Measurements from ENCODE around the gene KRTAP5-8. TPM values are rescaled to one million over a fixed set of nuclear protein-coding genes. Genes with fewer than 3 reads are reported as not detected.

Gene KRTAP5-8
- total RNA-seq, 1 donor from 2014 or later, result not detected

GRCh38 chr11:71499125-71499524 is 38.7 kb upstream of the KRTAP5-8 start:
- H3K9me3 Mint-ChIP-seq, result no peaks in the 10 kb centered on the region
- peak overlapping the region; percentile 64 for H3K27ac Mint-ChIP-seq (ENCODE audit: unreplicated experiment)
- no peak for TF ChIP-seq CTCF (conservative IDR thresholded peaks at IDR 0.05)
- H3K36me3 Mint-ChIP-seq (ENCODE audit: low read depth), result peaks cover 25% of the 10 kb centered on the region
- no peak for DNase-seq (ENCODE audit: low read depth, low spot score)
- H3K4me1 Mint-ChIP-seq, result no peaks in the 10 kb centered on the region
- H3K27me3 Mint-ChIP-seq (ENCODE audit: low read depth), result no peaks in the 10 kb centered on the region
- H3K4me3 Mint-ChIP-seq, result no peak overlapping the region

- no peak overlapping the region for H3K4me3 Mint-ChIP-seq
- no peak for DNase-seq (ENCODE audit: low read depth, low spot score)
- peaks cover 3% of the 10 kb centered on the region for H3K4me1 Mint-ChIP-seq
- H3K27ac Mint-ChIP-seq (ENCODE audit: unreplicated experiment), result no peak overlapping the region
- no peaks in the 10 kb centered on the region for H3K9me3 Mint-ChIP-seq
- TF ChIP-seq CTCF (conservative IDR thresholded peaks at IDR 0.05), result no peak
- H3K36me3 Mint-ChIP-seq (ENCODE audit: low read depth), result peaks cover 22% of the 10 kb centered on the region
- no peaks in the 10 kb centered on the region for H3K27me3 Mint-ChIP-seq (ENCODE audit: low read depth)
Observed at GRCh38 chr11:71499546-71499945, 38.3 kb upstream of the KRTAP5-8 start.

- peaks cover 16% of the 10 kb centered on the region for H3K36me3 Mint-ChIP-seq (ENCODE audit: low read depth)
Observed at GRCh38 chr11:71500601-71501021, 37.2 kb upstream of the KRTAP5-8 start.

GRCh38 chr11:71501071-71501985 is 36.5 kb upstream of the KRTAP5-8 start:
- DNase-seq (ENCODE audit: low read depth, low spot score), result no peak
- Mint-ChIP-seq H3K4me1 (peaks cover 9% of the 10 kb centered on the region), H3K27me3 (ENCODE audit: low read depth) (no peaks in the 10 kb centered on the region), H3K9me3 (no peaks in the 10 kb centered on the region), H3K27ac (ENCODE audit: unreplicated experiment) (no peak overlapping the region), H3K36me3 (ENCODE audit: low read depth) (peaks cover 18% of the 10 kb centered on the region), H3K4me3 (no peak overlapping the region)
- no peak for TF ChIP-seq CTCF (conservative IDR thresholded peaks at IDR 0.05)

More at GRCh38 chr11:71500601-71501021, 37.2 kb upstream of the KRTAP5-8 start:
- Mint-ChIP-seq H3K27ac (ENCODE audit: unreplicated experiment) (no peak overlapping the region), H3K4me3 (no peak overlapping the region), H3K9me3 (no peaks in the 10 kb centered on the region), H3K27me3 (ENCODE audit: low read depth) (no peaks in the 10 kb centered on the region), H3K4me1 (peaks cover 8% of the 10 kb centered on the region)
- no peak for DNase-seq (ENCODE audit: low read depth, low spot score)
- TF ChIP-seq CTCF (conservative IDR thresholded peaks at IDR 0.05), result no peak

GRCh38 chr11:71502026-71502425 is 35.8 kb upstream of the KRTAP5-8 start:
- no peaks in the 10 kb centered on the region for H3K9me3 Mint-ChIP-seq
- H3K27me3 Mint-ChIP-seq (ENCODE audit: low read depth), result no peaks in the 10 kb centered on the region
- H3K27ac Mint-ChIP-seq (ENCODE audit: unreplicated experiment), result no peak overlapping the region
- H3K36me3 Mint-ChIP-seq (ENCODE audit: low read depth), result peaks cover 21% of the 10 kb centered on the region
- no peak for TF ChIP-seq CTCF (conservative IDR thresholded peaks at IDR 0.05)
- peaks cover 9% of the 10 kb centered on the region for H3K4me1 Mint-ChIP-seq
- H3K4me3 Mint-ChIP-seq, result no peak overlapping the region
- no peak for DNase-seq (ENCODE audit: low read depth, low spot score)
